Skeletal muscle cell (primary cell): Measurements from ENCODE around the gene CEACAM3.

Source experiments
- DNase-seq: peaks from one replicate; pipeline ENCODE4 v3.0.0-alpha.2; 2010; ENCODE audit warnings: low read depth
- H3K4me3 ChIP-seq: 2 replicates; pipeline ENCODE4 v1.5.1; 2011; ENCODE audit warnings: low read depth, mild to moderate bottlenecking, control low read depth, low read length, moderate library complexity

CEACAM3 gene

DNA sequence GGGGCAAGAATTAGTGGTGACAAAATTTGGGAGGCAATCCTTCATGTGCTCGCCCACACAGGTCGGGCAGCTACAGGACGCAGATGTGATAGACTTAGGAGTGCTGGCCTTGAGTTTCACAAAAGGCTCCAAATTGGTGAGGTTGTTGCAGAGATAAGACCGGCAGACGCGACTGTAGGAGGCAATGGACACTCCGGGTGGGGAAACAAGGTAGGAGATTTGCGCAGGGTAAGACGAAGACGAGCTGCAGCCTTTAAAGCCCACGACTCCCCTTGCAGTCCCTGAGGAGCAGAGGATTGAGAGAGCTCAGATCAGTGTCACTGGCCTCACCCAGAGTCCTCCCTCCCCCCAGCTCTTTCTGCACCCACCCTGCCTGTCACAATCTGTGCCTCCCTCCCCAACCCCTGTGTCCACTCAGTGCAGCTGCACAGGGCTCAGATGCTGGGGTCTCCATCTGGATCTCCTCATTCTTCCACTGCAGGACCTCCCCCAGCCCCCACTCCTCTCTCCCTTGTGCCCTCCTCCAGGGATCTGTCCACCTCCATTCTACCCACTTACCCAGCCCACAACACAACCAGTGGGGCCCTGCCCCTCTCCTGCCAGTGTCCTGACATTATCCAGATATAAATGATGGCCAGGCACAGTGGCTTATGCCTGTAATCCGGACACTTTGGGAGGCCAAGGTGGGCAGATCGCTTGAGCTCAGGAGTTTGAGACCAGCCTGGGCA lies 41.8 kb downstream of the CEACAM3 start:
- no peak for DNase-seq
- H3K4me3 ChIP-seq = no peak overlapping the region

DNA sequence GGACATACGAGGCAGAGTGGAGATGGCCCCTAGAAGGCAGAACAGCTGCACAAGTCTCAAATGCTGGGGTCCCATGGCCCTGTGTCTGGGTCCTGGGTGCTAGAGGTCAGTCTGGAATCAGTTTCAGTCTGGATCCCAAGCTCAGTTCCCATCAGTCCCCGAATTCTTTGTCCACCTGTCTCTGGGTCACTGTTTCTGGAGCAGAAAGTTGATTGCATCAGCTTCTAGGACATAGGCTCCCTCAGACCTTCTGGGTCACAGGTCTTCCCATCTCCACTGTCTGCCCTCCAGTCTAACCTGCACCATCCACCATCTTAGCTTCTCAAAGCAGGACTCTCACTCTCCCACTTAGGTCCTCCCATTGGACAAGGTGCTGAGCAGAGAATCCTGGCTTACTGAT lies 42.8 kb downstream of the CEACAM3 start:
- no peak for DNase-seq
- no peak overlapping the region for H3K4me3 ChIP-seq

DNA sequence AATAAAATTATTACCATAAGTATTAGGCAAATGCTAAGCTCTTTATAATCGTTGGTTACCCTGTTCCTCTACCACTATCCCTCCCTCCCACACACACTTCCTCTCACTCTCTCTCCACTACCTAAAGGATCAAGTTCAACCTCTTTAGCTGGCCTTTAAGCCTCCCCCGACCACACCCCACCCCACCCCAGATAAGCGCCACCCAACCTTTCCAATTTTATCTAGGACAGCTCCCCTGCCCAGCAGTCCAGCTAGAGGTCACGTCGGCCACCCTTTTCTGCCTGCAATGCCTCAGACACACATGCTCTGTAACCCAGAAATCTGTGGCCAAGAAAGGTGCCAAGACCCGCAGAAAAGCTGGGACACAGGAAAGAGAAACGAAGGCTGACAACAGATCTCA lies 47.0 kb downstream of the CEACAM3 start:
- no peak for DNase-seq
- no peak overlapping the region for H3K4me3 ChIP-seq

DNA sequence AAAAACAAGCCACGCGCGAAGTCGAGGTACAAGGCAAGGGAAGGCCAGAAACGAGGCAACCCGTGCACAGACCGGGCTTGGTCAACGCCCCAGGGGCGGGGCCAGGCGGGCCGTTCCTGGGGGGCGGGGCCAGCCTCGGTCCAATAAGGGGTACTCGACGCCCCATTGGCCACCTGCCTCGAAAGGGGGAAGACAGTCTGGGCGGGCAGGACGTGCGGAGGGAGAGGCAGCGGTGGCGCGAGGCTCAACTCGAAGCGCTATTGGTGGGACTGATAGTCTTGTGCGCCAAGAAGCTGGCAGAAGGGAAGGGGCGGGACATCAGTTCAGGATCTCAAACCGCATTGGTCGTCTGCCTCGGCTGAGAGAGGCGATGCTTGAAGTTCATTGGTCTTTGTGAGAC lies 48.2 kb downstream of the CEACAM3 start, which contains the start of gene LYPD4:
Gene LYPD4 (minus strand): TSS at position 83 of the 400 bp plus-strand sequence. CDS start 5,398 bp downstream, outside the sequence.
- no peak within 1 kb of the TSS for H3K4me3 ChIP-seq
- no peak for DNase-seq

DNA sequence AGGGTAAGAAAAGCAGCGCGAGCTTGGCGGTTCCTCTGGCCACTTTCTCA lies 48.4 kb downstream of the CEACAM3 start, which contains the start of gene DMRTC2:
Gene DMRTC2 (plus strand): TSS at position 42 of the 50 bp plus-strand sequence. CDS start 2,387 bp downstream, outside the sequence.
- no peak for DNase-seq
- H3K4me3 ChIP-seq = no peak within 1 kb of the TSS

DNA sequence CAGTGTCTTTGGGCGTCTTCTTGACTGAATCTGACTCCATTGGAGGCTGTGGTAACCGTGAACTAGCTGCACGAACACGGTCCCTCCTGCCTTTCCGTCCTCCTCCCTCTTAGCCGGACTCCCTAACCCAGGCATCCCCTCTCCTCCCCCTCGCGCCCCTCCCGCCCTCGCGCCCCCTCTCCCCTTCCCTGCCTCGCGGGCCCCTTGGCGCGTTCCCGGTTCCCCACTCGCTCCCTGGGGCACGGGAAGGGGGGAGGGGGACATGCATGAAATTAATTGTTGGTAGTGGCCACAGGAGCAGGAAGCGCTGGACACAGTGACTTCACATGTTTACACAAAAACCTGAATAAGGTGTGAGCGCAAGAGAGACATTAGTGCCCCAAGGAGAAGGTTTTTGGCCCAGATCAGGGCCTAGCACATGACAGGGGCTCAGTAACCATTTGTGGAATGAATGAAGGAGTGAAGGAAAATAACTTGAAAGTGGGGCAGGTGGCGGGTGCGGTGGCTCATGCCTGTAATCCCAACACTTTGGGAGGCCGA lies 48.7 kb downstream of the CEACAM3 start:
- DNase-seq = no peak
- H3K4me3 ChIP-seq = no peak overlapping the region

DNA sequence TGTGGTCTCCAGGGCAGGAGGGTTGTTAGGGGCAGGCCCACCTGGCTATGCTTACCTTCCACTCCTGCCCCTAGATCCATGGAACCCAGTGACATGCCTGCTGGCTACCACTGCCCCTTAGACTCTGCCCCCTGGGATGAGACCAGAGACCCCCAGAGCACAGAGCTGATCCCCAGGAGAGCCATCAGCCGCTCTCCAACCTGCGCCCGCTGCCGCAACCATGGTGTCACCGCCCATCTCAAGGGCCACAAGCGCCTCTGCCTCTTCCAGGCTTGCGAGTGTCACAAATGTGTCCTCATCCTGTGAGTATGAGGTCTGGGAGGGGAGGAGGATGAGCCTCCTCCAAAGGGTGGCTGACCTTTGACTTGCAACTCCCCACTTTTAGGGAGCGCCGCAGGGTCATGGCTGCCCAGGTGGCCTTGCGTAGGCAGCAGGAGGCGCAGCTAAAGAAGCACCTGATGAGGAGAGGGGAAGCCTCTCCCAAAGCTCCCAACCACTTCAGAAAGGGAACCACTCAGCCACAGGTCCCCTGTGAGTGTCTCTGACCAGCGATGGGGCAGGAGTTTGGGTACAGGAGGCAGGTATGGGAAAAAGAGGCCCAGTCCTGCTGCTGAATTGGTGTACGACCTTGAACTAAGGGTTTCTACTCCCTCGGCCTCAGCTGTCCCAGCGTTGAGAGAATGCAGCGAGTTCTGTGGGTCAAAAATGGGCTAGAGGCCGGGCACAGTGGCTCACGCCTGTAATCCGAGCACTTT lies 51.1 kb downstream of the CEACAM3 start:
- DNase-seq = no peak

DNA sequence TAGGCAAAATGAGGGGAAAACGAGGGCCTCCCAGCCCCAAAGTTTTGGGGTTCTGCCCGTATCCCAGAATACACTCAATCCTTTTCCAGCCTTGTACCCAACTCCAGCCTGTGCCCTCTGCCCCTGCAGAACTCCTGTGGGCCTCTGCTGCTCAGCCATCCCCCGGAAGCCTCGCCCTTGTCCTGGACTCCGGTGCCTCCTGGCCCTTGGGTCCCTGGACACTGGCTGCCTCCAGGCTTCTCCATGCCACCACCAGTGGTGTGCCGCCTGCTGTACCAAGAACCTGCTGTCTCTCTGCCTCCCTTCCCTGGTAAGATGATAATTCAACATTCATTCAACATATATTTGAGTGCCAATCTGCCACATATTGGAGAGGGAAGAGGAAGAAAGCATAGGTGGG lies 52.3 kb downstream of the CEACAM3 start:
- DNase-seq = no peak

More for the DNA sequence above, 51.1 kb downstream of the CEACAM3 start:
- H3K4me3 ChIP-seq = no peak overlapping the region

DNA sequence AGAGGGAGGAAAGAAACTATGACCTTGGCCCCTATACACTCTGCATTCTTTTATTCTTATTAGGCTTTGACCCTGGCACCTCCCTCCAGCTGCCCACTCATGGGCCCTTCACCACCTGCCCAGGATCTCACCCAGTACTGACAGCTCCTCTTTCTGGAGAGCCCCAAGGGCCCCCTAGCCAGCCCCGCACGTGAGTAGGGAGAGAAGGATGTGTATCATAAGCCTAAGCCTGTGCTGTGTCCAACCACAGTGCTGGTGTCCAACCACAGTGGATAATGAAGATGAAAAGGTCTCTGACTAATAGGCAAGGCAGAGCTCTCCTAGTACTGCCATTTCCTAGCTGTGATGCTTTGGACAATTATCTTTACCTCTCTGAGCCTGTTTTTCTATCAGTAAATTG lies 52.7 kb downstream of the CEACAM3 start:
- H3K4me3 ChIP-seq = no peak overlapping the region
- DNase-seq = no peak

More for the DNA sequence above, 52.3 kb downstream of the CEACAM3 start:
- H3K4me3 ChIP-seq = no peak overlapping the region

DNA sequence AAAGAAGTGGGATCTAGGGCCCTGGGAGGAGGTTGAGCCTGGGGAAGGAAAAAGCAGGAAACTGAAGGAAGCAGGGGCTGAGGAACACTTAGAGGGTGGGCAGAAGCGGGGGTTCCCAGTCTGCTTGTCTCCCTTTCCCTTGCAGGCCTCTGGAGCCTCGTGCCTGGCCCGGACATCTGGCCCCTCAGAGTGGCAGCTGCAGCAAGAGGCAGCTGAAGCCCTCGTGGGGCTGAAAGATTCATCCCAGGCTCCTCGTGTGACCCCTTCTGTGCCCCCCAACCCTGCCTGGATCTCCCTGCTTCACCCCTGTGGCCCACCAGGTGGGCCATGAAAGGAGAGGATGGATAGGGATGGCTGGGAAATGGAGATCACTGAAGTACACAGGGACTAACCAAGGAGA lies 54.0 kb downstream of the CEACAM3 start:
- no peak overlapping the region for H3K4me3 ChIP-seq

DNA sequence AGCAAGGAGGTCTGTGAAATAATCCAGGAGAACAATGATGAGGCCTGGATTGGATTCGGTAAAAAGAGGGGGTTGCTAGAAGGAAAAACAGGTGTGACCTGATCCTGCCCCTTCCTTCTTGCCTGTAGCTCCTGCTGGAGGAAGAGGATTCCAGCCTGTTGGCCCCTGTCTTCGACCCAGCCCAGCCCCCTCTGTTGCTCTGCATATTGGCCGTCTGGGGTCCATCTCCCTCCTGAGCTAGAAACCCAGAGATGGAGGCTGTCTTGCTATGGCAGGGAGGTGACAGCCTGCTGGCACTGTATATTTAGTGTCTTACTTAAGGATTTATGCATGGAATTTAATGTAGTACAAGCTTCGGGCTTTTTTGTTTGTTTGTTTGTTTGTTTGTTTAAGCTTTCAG lies 55.1 kb downstream of the CEACAM3 start:
- DNase-seq = no peak
- H3K4me3 ChIP-seq = no peak overlapping the region

More for the DNA sequence above, 54.0 kb downstream of the CEACAM3 start:
- no peak for DNase-seq

DNA sequence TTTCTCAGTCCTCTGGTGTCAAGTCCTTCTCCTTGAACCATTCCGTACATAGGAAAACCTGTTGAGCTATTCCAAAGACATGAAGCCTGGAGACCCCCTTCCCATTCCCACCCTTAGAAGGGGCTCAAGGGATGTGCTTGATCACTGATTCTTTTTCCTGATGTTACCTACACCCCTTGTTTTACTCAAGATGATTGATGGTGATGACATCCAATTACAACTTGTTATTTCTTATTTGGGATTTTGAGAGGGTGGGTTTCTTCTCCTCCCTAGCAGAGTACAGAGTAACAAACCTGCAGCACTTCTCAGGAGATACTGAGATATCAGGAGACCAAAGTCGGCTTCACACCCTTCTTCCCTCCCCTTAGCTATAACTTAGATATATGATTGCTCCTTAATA lies 57.0 kb downstream of the CEACAM3 start:
- no peak overlapping the region for H3K4me3 ChIP-seq
- no peak for DNase-seq

DNA sequence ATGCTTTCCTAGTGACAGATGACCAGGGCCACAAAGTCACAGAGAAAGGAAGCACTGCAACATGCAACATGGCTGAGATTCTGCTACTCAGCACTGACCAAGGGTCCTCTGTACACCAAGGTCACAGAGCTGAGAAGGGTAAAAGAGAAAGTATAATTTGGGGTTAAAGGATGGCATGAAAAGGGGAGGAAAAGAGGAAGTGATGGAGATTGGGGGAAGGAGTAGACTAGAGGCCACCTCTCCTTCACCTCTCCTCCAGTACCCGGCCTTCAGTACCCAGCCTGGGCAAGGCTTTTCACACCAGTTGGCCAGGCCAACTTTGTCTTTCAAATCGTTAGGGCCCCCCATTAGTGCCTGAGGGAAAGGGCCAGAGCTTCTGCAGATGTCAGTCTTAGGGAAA lies 57.4 kb downstream of the CEACAM3 start:
- no peak overlapping the region for H3K4me3 ChIP-seq
- no peak for DNase-seq

DNA sequence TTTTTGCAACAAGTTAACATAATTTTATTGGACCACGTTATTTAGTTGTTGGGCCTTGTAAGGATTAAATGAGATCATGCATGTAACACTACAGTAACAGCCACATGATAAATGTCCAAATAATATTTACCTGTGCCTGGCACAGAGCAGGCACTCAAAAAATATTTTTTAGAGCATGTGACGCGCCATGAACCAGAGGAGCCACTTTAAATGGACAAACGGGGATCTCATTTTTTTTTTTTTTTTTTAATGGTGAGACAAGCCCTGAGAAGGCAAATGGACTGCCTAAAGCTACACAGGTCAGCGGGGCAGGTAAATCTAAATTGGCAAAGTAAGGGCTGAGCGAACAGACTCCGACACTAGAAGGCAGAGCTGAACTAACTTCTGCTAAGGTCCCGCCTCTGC lies 62.8 kb downstream of the CEACAM3 start:
- no peak for DNase-seq
- H3K4me3 ChIP-seq = peak overlapping the region; percentile 99

DNA sequence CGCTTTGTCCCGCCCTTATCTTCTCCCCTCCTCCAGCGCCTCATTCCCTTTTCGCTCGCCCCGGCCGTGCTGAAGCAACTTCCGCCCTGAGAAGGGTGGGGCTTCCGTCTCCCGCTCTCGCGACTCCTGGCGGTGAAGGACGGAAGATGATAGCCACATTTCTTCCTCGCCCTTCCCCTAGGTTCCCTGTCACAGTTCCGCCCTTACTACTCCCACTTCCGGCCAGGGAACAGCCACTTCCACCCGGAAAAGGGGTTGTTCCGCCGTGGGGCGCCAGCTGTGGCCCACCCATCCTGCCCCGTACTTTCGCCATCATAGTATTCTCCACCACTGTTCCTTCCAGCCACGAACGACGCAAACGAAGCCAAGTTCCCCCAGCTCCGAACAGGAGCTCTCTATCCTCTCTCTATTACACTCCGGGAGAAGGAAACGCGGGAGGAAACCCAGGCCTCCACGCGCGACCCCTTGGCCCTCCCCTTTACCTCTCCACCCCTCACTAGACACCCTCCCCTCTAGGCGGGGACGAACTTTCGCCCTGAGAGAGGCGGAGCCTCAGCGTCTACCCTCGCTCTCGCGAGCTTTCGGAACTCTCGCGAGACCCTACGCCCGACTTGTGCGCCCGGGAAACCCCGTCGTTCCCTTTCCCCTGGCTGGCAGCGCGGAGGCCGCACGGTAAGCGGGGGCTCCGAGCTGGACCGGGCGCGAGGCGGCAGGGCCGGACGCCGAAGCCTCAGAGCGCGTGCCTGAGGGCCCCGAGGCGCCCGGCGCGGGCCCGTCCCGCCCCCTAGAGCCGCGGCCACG lies 63.4 kb downstream of the CEACAM3 start, which contains the start of gene RPS19:
Gene RPS19 (plus strand): TSS at position 638 of the 801 bp plus-strand sequence. CDS start 520 bp downstream, outside the sequence.
- H3K4me3 ChIP-seq = peak within 1 kb of the TSS; percentile 99
- DNase-seq = peak; percentile 91

DNA sequence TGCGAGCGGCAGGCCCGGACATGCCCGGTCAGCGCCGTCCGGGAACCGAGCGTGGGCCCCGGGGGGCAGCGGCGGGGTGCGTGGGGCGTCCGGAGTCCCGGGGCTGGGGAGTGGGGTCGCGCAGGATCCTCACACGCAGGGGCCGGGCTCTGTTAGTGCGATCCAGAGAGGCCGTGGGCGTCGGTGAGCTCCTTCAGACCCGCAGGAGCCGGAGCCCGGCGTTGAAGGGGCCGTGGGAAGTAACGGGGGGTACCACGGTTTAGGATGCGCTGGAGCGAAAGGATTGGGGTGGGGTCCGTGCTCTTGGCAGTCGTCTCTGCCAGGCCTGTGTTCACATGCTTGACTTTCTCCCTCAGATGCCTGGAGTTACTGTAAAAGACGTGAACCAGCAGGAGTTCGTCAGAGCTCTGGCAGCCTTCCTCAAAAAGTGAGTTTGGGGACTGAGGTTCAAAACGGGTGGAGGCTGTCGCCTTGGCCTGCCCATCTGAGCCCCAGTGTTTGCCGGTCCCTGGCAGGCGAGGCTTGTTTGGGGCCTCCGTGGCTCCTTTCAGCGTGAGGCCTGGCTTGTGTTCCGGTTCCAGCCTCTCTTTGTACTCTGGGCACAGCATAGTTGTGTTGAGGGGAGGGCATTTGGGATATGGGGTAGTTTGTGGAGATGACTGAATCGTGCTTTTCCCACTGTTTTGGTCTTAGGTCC lies 64.2 kb downstream of the CEACAM3 start:
- H3K4me3 ChIP-seq = peak overlapping the region; percentile 99
- no peak for DNase-seq
